Glutamatergic neuron (in vitro differentiated cells): Measurements from ENCODE around the gene PTPRN2. TPM values are rescaled to one million over a fixed set of nuclear protein-coding genes. Genes with fewer than 3 reads are reported as not detected.

Experiments
- DNase-seq: peaks from one replicate; pipeline ENCODE4 v3.0.0; 2022
- H3K27ac Mint-ChIP-seq: one replicate; pipeline ENCODE4 v1.8.0; 2020; ENCODE audit warnings: mild to moderate bottlenecking, mixed read lengths, inconsistent platforms; ENCODE audit not compliant: unreplicated experiment
- H3K27me3 Mint-ChIP-seq: one replicate; pipeline ENCODE4 v1.8.0; 2020; ENCODE audit warnings: mild to moderate bottlenecking, moderate library complexity, mixed read lengths, inconsistent platforms; ENCODE audit not compliant: unreplicated experiment
- H3K36me3 Mint-ChIP-seq: one replicate; pipeline ENCODE4 v1.8.0; 2020; ENCODE audit warnings: mild to moderate bottlenecking, mixed read lengths, inconsistent platforms; ENCODE audit not compliant: unreplicated experiment
- H3K4me1 Mint-ChIP-seq: one replicate; pipeline ENCODE4 v1.8.0; 2020; ENCODE audit warnings: mild to moderate bottlenecking, low read depth, mixed read lengths, inconsistent platforms; ENCODE audit not compliant: unreplicated experiment
- H3K4me3 Mint-ChIP-seq: one replicate; pipeline ENCODE4 v1.8.0; 2020; ENCODE audit warnings: mild to moderate bottlenecking, mixed read lengths, inconsistent platforms; ENCODE audit not compliant: unreplicated experiment
- H3K9me3 Mint-ChIP-seq: one replicate; pipeline ENCODE4 v1.8.0; 2020; ENCODE audit warnings: mild to moderate bottlenecking, moderate library complexity, mixed read lengths, inconsistent platforms; ENCODE audit not compliant: unreplicated experiment
- total RNA-seq: library from RNA; stranded (reverse); fragmentation: NEBNext Ultra II Directional; extraction: Animal tissue kit (Norgen Biotek cat#: 25700); gene quantifications from one replicate; pipeline ENCODE4 v1.2.1, GENCODE V29; 2021; ENCODE audit not compliant: unreplicated experiment
- TF ChIP-seq, protein P1 (sequence below): fragments of 200-600 bp; sonication (generic); IDR thresholded peaks from one replicate; pipeline ENCODE4 v1.5.0; 2021; ENCODE audit not compliant: partially characterized antibody, unreplicated experiment

Gene PTPRN2
- total RNA-seq, 1 donor from 2014 or later: 49.0 TPM

DNA sequence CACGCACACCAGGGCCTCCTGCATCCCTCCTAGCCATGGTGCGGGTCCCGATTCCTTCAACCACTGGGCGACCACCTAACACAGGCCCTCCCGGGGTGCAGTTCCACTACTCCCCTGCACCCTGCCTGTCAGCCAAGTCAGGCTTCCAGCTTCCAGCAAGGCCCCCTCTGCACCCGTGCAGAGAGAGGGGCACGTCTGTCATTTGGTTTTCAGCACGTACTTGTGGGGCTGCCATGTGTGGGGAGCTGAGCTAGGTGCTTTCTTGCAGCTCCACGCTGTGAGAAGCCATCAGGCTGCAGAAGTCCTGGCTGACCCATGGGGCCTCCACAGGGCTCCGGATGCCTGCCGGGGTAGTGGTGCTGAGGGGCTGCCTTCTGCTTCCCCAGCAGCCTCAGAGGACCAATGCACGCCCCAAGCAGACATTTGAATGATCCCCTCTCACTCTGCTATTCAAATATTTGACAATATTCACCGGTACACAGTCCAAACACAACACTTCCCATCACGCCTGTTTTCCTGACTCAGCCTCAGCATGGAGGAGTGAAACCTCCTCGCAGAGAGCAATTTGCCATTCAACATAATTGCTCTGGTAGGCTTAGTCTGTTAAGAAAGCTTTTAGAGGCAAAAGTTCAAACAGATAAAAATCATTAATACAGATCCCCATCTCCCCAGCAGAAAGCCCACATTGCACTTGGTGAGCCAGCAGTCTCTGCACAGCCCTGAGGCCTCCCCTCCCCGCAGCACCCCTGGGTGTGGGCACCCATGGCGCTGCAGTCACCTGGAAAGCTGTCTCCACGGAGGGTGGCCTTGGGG is 449.9 kb downstream of the PTPRN2 start:
- no peak overlapping the region for H3K27ac Mint-ChIP-seq
- no peak for DNase-seq
- H3K4me1 Mint-ChIP-seq: no peaks in the 10 kb centered on the region

DNA sequence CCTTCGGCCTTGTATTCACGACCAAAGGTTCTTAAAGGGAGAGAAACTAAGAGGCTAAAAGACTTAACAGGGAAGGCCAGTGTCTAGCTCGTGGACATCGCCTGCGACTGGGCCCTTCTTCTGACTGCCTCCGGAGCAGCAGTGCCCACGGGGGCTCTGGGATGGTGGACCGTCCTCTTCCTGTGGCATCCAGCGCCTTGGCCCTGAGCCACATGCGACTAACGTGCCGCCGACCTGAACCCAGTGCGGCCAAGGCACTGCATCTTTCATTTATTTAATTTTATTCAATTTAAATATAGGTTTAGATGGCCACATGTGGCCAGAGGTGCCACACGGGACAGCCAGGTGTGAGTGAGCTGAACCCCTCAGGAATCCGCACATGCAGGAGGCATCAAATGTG is 451.7 kb downstream of the PTPRN2 start:
- Mint-ChIP-seq H3K27me3 (no peaks in the 10 kb centered on the region), H3K27ac (no peak overlapping the region), H3K9me3 (peaks cover 19% of the 10 kb centered on the region), H3K4me3 (no peak overlapping the region), H3K36me3 (peaks cover 5% of the 10 kb centered on the region), H3K4me1 (no peaks in the 10 kb centered on the region)
- DNase-seq: no peak
- TF ChIP-seq, protein P1, sequence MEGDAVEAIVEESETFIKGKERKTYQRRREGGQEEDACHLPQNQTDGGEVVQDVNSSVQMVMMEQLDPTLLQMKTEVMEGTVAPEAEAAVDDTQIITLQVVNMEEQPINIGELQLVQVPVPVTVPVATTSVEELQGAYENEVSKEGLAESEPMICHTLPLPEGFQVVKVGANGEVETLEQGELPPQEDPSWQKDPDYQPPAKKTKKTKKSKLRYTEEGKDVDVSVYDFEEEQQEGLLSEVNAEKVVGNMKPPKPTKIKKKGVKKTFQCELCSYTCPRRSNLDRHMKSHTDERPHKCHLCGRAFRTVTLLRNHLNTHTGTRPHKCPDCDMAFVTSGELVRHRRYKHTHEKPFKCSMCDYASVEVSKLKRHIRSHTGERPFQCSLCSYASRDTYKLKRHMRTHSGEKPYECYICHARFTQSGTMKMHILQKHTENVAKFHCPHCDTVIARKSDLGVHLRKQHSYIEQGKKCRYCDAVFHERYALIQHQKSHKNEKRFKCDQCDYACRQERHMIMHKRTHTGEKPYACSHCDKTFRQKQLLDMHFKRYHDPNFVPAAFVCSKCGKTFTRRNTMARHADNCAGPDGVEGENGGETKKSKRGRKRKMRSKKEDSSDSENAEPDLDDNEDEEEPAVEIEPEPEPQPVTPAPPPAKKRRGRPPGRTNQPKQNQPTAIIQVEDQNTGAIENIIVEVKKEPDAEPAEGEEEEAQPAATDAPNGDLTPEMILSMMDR: no peak

More for the DNA sequence above, 449.9 kb downstream of the PTPRN2 start:
- Mint-ChIP-seq H3K36me3 (peaks cover 8% of the 10 kb centered on the region), H3K4me3 (no peak overlapping the region), H3K27me3 (no peaks in the 10 kb centered on the region), H3K9me3 (peaks cover 23% of the 10 kb centered on the region)
- TF ChIP-seq, protein P1: no peak

DNA sequence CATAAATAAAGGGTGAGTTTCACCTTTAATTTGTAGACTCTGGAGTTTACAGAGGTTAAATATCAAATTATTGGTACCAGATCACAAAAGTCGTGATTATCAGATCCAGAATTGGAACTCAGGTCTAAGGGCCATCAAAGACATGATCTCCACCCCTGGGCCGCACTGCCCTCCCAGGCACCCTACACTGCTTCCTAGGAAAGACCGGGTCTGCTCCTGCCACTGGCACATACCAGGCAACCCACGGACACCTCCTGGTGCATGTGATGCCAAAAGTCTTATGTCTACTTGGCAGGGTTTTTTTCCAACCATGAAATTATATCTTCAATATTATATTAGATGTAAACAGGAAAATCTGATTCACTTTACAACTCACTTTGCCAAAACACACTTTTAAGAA is 452.8 kb downstream of the PTPRN2 start:
- H3K36me3 Mint-ChIP-seq: peaks cover 5% of the 10 kb centered on the region
- DNase-seq: no peak
- H3K4me1 Mint-ChIP-seq: no peaks in the 10 kb centered on the region
- H3K9me3 Mint-ChIP-seq: peaks cover 12% of the 10 kb centered on the region
- H3K27me3 Mint-ChIP-seq: no peaks in the 10 kb centered on the region
- no peak overlapping the region for H3K27ac Mint-ChIP-seq
- no peak overlapping the region for H3K4me3 Mint-ChIP-seq
- TF ChIP-seq, protein P1: no peak

DNA sequence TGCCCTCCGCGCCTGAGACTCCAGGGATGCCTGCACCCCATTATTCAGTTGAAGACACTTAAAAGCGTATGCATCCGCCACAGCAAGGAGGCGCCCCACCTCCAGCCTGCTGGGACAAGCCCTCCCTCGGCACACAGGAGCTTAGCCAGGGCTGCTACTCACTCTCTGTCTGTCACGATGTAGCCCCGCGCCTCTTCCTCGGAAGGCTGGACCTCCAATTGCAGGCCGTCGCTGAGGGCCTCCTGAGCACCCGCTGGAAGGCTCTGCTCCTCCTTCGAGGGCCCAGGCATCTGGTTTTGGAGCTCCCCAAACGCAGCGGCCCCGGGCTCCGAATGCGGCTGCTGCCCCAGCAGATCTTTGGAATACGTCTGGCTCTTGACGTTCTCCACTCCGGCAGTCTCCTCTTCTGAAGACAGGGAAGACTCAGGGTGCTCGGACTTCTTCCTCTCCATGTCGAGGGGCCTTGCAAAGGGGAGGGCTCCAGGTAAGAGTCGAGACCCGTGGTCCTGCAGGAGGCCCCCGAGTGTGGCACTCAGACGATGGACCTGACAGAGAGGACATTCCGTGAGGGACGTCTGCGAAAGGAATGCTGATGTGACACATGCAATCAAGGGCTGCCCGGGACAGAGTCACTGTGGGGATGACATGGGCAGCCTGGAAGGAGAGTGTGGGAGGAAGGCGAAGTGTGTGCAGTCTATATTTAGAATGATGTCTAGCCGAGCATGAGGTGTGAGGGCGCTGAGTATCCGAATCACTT is 453.9 kb downstream of the PTPRN2 start:
- H3K4me3 Mint-ChIP-seq: no peak overlapping the region
- H3K9me3 Mint-ChIP-seq: peaks cover 8% of the 10 kb centered on the region
- H3K27ac Mint-ChIP-seq: no peak overlapping the region
- H3K4me1 Mint-ChIP-seq: no peaks in the 10 kb centered on the region
- TF ChIP-seq, protein P1: no peak
- no peaks in the 10 kb centered on the region for H3K27me3 Mint-ChIP-seq
- H3K36me3 Mint-ChIP-seq: peaks cover 5% of the 10 kb centered on the region
- no peak for DNase-seq

DNA sequence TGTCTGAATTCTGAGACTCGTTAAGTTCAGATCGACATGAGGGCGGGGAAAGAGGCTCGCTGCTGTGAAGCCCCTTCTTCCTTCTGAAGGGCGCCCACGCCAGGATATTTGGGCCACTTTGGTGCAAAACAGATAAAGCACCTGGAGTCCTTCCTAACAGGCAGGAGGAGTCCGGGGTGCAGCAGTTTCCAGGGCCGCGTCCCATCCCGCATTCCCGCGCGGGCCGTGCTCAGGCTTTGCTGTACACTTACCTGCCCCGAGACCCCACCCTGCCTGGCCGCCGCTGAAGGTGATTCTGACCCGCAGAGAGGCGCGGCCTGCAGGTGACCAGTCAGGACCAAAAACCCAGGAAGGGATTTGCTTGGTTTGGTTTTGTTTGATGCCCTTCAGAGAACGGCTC is 454.6 kb downstream of the PTPRN2 start:
- TF ChIP-seq, protein P1: no peak
- no peak overlapping the region for H3K27ac Mint-ChIP-seq
- H3K4me3 Mint-ChIP-seq: no peak overlapping the region

More for the DNA sequence above, 454.6 kb downstream of the PTPRN2 start:
- Mint-ChIP-seq H3K27me3 (no peaks in the 10 kb centered on the region), H3K9me3 (peaks cover 3% of the 10 kb centered on the region), H3K4me1 (no peaks in the 10 kb centered on the region), H3K36me3 (peaks cover 4% of the 10 kb centered on the region)
- no peak for DNase-seq
